ENCODE measurements around the gene EFS.

The EFS gene

GRCh38 chr14:23319746-23320583 lies 45.0 kb downstream of the EFS start:
- DNase-seq (ENCODE audit: low read depth, low spot score), result no peak
- H3K4me3 ChIP-seq (ENCODE audit: low read length), result peak overlapping the region; percentile 89

GRCh38 chr14:23316300-23316699 lies 48.7 kb downstream of the EFS start:
- no peak overlapping the region for H3K4me3 ChIP-seq (ENCODE audit: low read length)
- DNase-seq (ENCODE audit: low read depth, low spot score), result no peak

GRCh38 chr14:23310546-23310945 lies 54.4 kb downstream of the EFS start:
- H3K4me3 ChIP-seq (ENCODE audit: low read length), result no peak overlapping the region
- no peak for DNase-seq (ENCODE audit: low read depth, low spot score)

GRCh38 chr14:23308721-23309445 lies 56.1 kb downstream of the EFS start:
- no peak for DNase-seq (ENCODE audit: low read depth, low spot score)
- H3K4me3 ChIP-seq (ENCODE audit: low read length), result no peak overlapping the region

- H3K4me3 ChIP-seq (ENCODE audit: low read length), result no peak overlapping the region
- DNase-seq (ENCODE audit: low read depth, low spot score), result no peak
Measured at GRCh38 chr14:23307687-23308644, 57.0 kb downstream of the EFS start.

- no peak overlapping the region for H3K4me3 ChIP-seq (ENCODE audit: low read length)
- DNase-seq (ENCODE audit: low read depth, low spot score), result no peak
Measured at GRCh38 chr14:23307146-23307530, 57.8 kb downstream of the EFS start.

- H3K4me3 ChIP-seq (ENCODE audit: low read length), result no peak within 1 kb of the TSS
- no peak for DNase-seq (ENCODE audit: low read depth, low spot score)
Measured at GRCh38 chr14:23306412-23307145, 58.4 kb downstream of the EFS start, which contains the start of gene BCL2L2. BCL2L2 (plus strand) TSS chr14:23306833; CDS start chr14:23307768, 935 bp downstream.

Data from Jurkat, Clone E6-1 (cell line).